A549 (cell line): ENCODE measurements around the gene NT5E.

Source experiments
- BHLHE40 ChIP-seq: IDR thresholded peaks from 2 replicates; pipeline ENCODE4 v1.6.1; 2012; ENCODE audit warnings: low read depth, low read length, inconsistent platforms
- CHD2 ChIP-seq: fragments of 150-350 bp; IDR thresholded peaks from 2 replicates; pipeline ENCODE4 v1.6.1; 2014; ENCODE audit warnings: low read length; ENCODE audit not compliant: partially characterized antibody
- MAFK ChIP-seq: fragments of 450-650 bp; IDR thresholded peaks from 2 replicates; pipeline ENCODE4 v1.6.1; 2014; ENCODE audit not compliant: partially characterized antibody
- NR3C1 ChIP-seq: fragments of >200 bp; sonication (Bioruptor Twin); formaldehyde crosslinking; IDR thresholded peaks from 3 replicates; pipeline ENCODE4 v1.6.1; 2017
- PHF8 ChIP-seq: fragments of 200-600 bp; sonication (generic); IDR thresholded peaks from 2 replicates; pipeline ENCODE4 v1.6.1; 2016; ENCODE audit warnings: low read depth, mild to moderate bottlenecking, antibody characterized with exemption, moderate library complexity, borderline replicate concordance
- POLR2A ChIP-seq: IDR thresholded peaks from 2 replicates; pipeline ENCODE4 v1.6.1; 2012; ENCODE audit warnings: mild to moderate bottlenecking, low read length
- RAD21 ChIP-seq, 2 experiments: fragments of >200 bp in 1 of 2; sonication (Bioruptor Twin) in 1 of 2; formaldehyde crosslinking in 1 of 2; IDR thresholded peaks in 1 of 2; conservative IDR thresholded peaks in 1 of 2; 2 replicates in 1 of 2; 3 replicates in 1 of 2; pipeline ENCODE4 v1.6.1; 2012 to 2018; ENCODE audit warnings: inconsistent platforms in 1 of 2
- TF ChIP-seq, protein P1 (sequence below): fragments of >200 bp; sonication (Bioruptor Twin); formaldehyde crosslinking; IDR thresholded peaks from 3 replicates; pipeline ENCODE4 v1.5.1; 2016
- TF ChIP-seq, protein P2 (sequence below): fragments of 200-600 bp; sonication (generic); IDR thresholded peaks from 2 replicates; pipeline ENCODE4 v1.6.1; 2016; ENCODE audit warnings: antibody characterized with exemption, mild to moderate bottlenecking, moderate library complexity

GRCh38 chr6:85422996-85423395, 26.9 kb upstream of the NT5E start:
- TF ChIP-seq, protein P1, sequence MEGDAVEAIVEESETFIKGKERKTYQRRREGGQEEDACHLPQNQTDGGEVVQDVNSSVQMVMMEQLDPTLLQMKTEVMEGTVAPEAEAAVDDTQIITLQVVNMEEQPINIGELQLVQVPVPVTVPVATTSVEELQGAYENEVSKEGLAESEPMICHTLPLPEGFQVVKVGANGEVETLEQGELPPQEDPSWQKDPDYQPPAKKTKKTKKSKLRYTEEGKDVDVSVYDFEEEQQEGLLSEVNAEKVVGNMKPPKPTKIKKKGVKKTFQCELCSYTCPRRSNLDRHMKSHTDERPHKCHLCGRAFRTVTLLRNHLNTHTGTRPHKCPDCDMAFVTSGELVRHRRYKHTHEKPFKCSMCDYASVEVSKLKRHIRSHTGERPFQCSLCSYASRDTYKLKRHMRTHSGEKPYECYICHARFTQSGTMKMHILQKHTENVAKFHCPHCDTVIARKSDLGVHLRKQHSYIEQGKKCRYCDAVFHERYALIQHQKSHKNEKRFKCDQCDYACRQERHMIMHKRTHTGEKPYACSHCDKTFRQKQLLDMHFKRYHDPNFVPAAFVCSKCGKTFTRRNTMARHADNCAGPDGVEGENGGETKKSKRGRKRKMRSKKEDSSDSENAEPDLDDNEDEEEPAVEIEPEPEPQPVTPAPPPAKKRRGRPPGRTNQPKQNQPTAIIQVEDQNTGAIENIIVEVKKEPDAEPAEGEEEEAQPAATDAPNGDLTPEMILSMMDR = no peak
- TF ChIP-seq, protein P2, sequence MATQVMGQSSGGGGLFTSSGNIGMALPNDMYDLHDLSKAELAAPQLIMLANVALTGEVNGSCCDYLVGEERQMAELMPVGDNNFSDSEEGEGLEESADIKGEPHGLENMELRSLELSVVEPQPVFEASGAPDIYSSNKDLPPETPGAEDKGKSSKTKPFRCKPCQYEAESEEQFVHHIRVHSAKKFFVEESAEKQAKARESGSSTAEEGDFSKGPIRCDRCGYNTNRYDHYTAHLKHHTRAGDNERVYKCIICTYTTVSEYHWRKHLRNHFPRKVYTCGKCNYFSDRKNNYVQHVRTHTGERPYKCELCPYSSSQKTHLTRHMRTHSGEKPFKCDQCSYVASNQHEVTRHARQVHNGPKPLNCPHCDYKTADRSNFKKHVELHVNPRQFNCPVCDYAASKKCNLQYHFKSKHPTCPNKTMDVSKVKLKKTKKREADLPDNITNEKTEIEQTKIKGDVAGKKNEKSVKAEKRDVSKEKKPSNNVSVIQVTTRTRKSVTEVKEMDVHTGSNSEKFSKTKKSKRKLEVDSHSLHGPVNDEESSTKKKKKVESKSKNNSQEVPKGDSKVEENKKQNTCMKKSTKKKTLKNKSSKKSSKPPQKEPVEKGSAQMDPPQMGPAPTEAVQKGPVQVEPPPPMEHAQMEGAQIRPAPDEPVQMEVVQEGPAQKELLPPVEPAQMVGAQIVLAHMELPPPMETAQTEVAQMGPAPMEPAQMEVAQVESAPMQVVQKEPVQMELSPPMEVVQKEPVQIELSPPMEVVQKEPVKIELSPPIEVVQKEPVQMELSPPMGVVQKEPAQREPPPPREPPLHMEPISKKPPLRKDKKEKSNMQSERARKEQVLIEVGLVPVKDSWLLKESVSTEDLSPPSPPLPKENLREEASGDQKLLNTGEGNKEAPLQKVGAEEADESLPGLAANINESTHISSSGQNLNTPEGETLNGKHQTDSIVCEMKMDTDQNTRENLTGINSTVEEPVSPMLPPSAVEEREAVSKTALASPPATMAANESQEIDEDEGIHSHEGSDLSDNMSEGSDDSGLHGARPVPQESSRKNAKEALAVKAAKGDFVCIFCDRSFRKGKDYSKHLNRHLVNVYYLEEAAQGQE = no peak
- TF ChIP-seq CHD2 = no peak
- no peak for TF ChIP-seq NR3C1
- TF ChIP-seq POLR2A = no peak
- TF ChIP-seq MAFK = no peak
- no peak for TF ChIP-seq RAD21 (conservative IDR thresholded peaks at IDR 0.05 in 1 of 2, IDR thresholded peaks at IDR 0.05 in 1 of 2)
- TF ChIP-seq BHLHE40 = no peak
- no peak for TF ChIP-seq PHF8
